Osteocyte (in vitro differentiated cells): ENCODE data around the gene RPRD1B. TPM values are rescaled to one million over a fixed set of nuclear protein-coding genes. Genes with fewer than 3 reads are reported as not detected.
A peak's percentile ranks its signal among the peaks of the same experiment; 100 is the strongest.

Experiments used
- DNase-seq: peaks from one replicate; pipeline ENCODE4 v3.0.0; 2021; ENCODE audit warnings: mixed read lengths; ENCODE audit not compliant: unreplicated experiment; ENCODE audit errors: extremely low spot score
- H3K27ac Mint-ChIP-seq: one replicate; pipeline ENCODE4 v1.8.0; 2021; ENCODE audit warnings: mild to moderate bottlenecking, mixed read lengths; ENCODE audit not compliant: unreplicated experiment
- H3K27me3 Mint-ChIP-seq: one replicate; pipeline ENCODE4 v1.8.0; 2021; ENCODE audit warnings: mixed read lengths; ENCODE audit not compliant: unreplicated experiment
- H3K36me3 Mint-ChIP-seq: one replicate; pipeline ENCODE4 v1.8.0; 2021; ENCODE audit warnings: mixed read lengths; ENCODE audit not compliant: unreplicated experiment
- H3K4me1 Mint-ChIP-seq: one replicate; pipeline ENCODE4 v1.8.0; 2021; ENCODE audit warnings: mixed read lengths; ENCODE audit not compliant: unreplicated experiment
- H3K4me3 Mint-ChIP-seq: one replicate; pipeline ENCODE4 v1.8.0; 2021; ENCODE audit warnings: mild to moderate bottlenecking, moderate library complexity, mixed read lengths; ENCODE audit not compliant: unreplicated experiment
- H3K9me3 Mint-ChIP-seq: one replicate; pipeline ENCODE4 v1.8.0; 2021; ENCODE audit warnings: mixed read lengths; ENCODE audit not compliant: unreplicated experiment
- CTCF ChIP-seq: fragments of 200-600 bp; sonication (generic); IDR thresholded peaks from 2 replicates; pipeline ENCODE4 v1.5.0; 2021; ENCODE audit warnings: antibody characterized with exemption, mild to moderate bottlenecking, moderate library complexity
- total RNA-seq: library from RNA; stranded (reverse); gene quantifications from 2 replicates; pipeline ENCODE4 v1.2.1, GENCODE V29; 2021

The RPRD1B gene
- total RNA-seq, 1 donor from 2014 or later, result 28.5 TPM

- TF ChIP-seq CTCF, result no peak
- Mint-ChIP-seq H3K9me3 (no peaks in the 10 kb centered on the region), H3K27ac (peak overlapping the region; percentile 85), H3K27me3 (no peaks in the 10 kb centered on the region), H3K4me1 (peaks cover 72% of the 10 kb centered on the region), H3K36me3 (peaks cover 4% of the 10 kb centered on the region), H3K4me3 (peak overlapping the region; percentile 14)
- no peak for DNase-seq
These were observed 106.6 kb downstream of the RPRD1B start for GRCh38 chr20:38139977-38140753.

- peak overlapping the region; percentile 69 for H3K27ac Mint-ChIP-seq
- H3K4me1 Mint-ChIP-seq, result peaks cover 67% of the 10 kb centered on the region
- H3K4me3 Mint-ChIP-seq, result no peak overlapping the region
- H3K9me3 Mint-ChIP-seq, result no peaks in the 10 kb centered on the region
- no peaks in the 10 kb centered on the region for H3K27me3 Mint-ChIP-seq
- no peak for DNase-seq
- no peak for TF ChIP-seq CTCF
- H3K36me3 Mint-ChIP-seq, result peaks cover 4% of the 10 kb centered on the region
These were observed 107.8 kb downstream of the RPRD1B start for GRCh38 chr20:38141204-38141888.

Other genes starting within 250 kb of the RPRD1B start
- 14.6 and 14.7 TPM in 2 replicates for gene VSTM2L, start 130.6 kb upstream of the RPRD1B start, total RNA-seq
- gene TTI1, start 290 bp upstream of the RPRD1B start, total RNA-seq, result 16.2 and 17.9 TPM in 2 replicates
- 29.2 and 32.7 TPM in 2 replicates for gene TGM2, start 131.5 kb downstream of the RPRD1B start, total RNA-seq
- 50.2 and 60.6 TPM in 2 replicates for gene KIAA1755, start 227.0 kb downstream of the RPRD1B start, total RNA-seq